HG03354 (cell line): ENCODE measurements around the gene VAMP1.
"Not testable (repeated sequence)": the region's sequence is repeated elsewhere in the genome, so short reads cannot be mapped to it uniquely, and the experiment has no call there.

Experiments
- ATAC-seq: cut with Tn5 transposase; IDR thresholded peaks from one replicate; pipeline ENCODE4 v1.9.1; 2021; ENCODE audit warnings: mild to moderate bottlenecking; ENCODE audit not compliant: unreplicated experiment, poor library complexity, severe bottlenecking

The VAMP1 gene, protein sequence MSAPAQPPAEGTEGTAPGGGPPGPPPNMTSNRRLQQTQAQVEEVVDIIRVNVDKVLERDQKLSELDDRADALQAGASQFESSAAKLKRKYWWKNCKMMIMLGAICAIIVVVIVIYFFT

DNA sequence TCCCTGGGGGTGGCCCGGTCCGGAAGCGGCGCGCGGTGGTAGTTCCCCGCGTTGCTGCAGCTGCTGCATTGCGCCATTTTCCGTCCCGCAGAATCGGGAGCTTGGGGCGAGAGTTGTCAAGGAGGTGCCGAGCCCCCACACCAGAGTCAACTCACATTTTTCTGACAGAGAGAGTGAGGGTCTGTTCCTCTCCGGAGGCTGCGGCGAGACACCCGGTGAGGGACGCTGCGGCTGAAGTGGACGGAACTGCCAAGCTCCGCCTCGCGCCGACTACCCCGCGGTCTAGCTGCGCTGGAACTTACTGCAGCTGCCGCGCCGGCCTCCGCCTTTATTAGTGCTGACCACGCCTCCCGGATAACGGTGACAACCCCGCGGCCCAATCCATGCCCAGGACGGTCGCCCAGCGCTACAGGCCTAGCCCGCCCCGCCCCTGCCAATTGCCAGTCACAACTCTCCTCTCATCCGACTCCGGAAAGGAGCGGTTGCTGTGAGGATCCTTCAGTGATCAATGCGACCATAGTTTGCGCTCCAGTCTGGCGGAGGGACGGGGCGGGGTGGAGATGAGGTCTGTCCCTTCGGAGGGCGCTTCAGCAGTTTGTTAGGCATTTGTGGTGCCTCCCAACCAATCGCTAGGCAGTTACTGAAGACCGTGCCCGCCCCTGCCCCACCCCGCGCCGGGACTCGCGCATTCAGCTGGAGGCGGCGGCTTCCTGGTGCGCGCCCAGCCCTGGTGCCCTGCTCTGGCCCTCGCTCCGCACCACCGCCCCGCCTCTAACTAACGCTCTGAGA is at the start of gene VAMP1:
VAMP1 (minus strand) TSS at position 303 of the 789 bp plus-strand sequence; CDS start at position 157, 146 bp downstream.
- ATAC-seq: peak; percentile 90

DNA sequence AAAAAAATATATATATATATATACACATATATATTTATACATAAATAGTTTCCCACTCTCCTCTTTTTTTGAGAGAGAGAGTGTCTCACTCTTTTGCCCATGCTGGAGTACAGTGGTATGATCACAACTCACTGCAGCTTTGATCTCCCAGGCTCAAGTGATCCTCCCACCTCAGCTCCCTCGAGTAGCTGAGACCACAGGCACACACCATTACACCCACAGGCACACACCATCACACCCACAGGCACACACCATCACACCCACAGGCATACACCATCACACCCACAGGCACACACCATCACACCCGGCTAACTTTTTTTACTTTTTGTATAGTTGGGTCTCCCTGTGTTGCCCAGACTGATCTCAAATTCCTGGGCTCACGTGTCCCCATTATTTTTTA is 49.7 kb upstream of the VAMP1 start:
- no peak for ATAC-seq

DNA sequence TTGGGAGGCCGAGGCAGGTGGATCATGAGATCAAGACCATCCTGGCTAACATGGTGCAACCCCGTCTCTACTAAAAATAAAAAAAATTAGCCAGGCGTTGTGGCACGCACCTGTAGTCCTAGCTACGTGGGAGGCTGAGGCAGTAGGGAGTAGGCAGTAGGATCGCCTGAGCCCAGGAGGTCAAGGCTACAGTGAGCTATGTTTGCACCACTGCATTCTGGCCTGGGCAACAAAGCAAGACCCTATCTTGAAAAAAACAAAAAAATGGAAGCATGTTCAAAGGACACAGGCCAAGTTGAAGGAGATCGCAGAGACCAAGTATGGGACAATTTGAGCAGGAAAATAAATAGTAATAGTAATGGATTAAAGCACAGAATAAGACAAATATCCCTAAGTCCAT is 37.6 kb upstream of the VAMP1 start:
- no peak for ATAC-seq

DNA sequence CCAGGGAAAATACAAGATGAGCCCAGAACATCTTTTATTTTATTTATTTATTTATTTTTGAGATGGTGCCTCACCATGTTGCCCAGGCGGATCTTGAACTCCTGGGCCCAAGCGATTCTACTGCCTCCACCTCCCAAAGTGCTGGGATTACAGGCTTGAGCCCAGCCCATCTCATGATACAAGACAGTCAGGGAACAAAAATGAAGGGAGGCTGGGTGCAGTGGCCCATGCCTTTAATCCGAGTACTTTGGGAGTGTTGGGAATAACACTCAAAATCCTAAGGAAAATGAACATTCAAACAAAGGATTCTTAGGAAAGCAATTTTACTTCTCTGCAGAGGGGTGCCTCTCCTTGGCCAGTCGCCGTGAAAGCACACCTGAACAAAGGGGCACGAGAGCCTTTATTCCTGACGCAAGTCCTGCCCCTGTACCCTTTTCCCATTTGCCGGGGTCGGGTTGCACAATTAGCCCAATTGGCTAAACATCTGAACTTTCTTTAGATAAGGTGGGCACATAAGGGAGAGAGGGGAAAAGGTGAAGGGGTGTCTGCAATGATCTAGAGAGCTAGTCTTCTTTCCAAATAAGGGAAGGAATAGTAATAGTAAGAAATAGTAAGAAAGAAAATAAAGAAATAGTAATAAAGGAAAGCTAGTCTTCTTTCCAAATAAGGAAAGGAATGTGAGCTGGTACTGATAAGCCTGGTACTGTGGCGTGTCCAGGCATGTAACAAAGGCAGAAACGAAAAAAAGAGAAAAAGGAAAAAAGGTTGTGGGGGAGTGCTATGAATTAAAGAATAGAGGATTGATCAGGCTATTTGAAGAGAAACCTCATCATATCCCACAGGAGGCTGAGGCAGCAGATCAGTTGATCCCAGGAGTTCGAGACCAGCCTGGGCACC is 36.9 kb upstream of the VAMP1 start:
- ATAC-seq: no peak

DNA sequence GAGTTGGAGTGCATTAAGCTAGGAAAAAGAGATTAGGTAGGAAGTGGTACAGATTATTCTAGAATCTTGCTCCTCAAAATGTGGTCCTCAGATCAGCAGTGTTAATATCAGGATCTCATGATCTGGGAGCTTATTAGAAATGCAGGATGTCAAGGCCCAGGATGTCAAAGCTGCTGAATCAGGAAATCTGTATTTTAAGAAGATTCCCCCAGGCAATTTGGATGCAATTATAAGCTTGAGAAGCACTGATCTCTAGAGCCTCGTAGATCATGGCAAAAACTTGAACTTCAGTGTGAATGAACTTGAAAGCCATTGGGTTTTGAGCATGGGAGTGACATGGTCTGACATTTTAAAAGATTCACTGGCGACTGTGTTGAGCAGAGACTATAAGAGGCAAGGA is 30.0 kb upstream of the VAMP1 start:
- ATAC-seq: no peak

DNA sequence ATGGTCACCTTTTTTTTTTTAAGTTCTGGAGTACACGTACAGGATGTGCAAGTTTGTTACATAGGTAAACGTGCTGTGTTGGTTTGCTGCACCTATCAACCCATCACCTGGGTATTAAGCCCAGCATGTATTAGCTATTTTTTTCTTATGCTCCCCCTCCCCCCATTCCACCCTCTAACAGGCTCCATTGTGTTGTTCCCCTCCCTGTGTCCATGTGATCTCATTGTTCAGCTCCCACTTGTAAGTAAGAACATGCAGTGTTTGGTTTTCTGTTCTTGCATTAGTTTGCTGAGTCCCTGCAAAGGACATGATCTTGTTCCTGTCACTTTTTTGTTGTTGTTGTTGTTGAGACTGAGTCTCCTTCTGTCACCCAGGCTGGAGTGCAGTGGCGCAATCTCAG is 26.8 kb upstream of the VAMP1 start:
- ATAC-seq: not testable (repeated sequence)

DNA sequence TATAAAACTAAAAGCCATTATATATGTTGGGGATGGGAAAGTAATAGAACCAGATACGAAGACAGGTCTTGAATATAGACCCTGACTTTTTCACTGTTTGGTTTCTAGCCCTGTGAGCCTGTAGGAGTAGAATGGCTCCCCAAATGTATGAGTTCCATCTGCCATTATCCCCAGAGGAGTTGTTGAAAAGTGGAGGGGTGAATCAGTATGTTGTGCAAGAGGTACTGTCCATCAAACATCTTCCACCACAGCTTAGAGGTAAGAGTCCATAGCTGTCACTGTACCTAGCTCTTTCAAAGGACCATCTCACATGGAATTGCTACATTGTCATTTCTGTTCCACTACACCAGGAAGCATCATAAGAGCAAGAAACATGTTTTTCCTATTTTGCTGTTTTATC is 24.5 kb upstream of the VAMP1 start:
- no peak for ATAC-seq

DNA sequence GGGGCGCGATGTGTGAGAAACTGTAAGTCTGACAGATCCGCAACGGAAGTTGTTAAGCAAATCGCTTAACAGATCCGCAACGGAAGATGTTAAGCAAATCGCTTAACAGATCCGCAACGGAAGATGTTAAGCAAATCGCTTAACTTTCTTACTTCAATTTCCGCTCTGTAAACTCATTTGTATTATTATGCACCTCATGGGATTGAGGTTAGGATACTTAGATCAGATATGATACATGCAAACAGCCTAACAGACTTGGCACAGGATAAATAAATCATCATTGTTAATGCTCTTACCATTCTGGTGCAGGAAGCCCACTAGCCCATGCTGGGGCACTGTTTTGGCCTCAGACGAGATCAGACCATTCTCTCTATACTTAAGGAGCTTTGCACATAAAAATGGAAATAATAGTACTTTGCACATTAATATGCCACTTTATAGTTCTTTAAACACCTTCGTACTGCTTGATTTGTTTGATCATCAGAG is 23.8 kb upstream of the VAMP1 start:
- ATAC-seq: peak; percentile 19

DNA sequence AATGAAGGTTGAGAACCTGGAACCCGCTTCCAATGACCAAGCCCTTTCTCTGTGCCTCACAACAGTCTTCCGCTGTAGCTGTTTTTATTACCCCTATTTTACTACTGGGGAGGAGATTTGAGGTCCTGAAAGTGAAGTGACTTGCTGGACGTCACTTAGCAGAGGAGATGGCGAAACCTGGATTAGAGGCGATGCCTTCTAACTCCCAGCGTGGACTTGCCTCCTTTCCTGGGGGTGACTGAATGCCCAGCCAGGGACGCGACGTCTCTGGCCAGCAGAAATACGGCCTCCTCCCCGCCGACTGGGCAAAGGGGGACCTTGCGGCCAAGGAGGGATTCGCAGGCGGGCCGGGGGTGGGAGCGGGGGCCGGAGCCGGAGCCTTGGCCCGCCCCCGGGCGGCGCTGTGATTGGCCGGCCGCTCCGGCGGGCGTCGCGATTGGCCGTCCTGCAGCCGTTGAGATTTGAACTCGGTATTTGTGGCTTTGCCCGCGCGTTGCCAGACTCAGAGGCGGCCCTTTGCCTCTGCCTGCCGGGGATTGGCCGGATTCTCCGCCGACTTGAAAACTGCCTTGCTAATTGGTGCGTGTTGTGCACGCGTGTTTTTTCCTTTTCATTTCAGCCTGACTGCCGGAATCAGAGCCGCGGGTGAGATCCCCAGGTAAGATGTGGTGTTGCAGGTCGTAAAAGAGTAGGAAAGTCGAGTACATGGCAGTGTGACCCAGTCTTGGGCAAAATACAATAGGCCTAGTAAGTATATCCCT is 23.2 kb upstream of the VAMP1 start, which contains the start of gene NCAPD2:
NCAPD2 (plus strand) TSS at position 606 of the 761 bp plus-strand sequence. CDS start 997 bp downstream, outside the sequence.
- ATAC-seq: peak; percentile 88

DNA sequence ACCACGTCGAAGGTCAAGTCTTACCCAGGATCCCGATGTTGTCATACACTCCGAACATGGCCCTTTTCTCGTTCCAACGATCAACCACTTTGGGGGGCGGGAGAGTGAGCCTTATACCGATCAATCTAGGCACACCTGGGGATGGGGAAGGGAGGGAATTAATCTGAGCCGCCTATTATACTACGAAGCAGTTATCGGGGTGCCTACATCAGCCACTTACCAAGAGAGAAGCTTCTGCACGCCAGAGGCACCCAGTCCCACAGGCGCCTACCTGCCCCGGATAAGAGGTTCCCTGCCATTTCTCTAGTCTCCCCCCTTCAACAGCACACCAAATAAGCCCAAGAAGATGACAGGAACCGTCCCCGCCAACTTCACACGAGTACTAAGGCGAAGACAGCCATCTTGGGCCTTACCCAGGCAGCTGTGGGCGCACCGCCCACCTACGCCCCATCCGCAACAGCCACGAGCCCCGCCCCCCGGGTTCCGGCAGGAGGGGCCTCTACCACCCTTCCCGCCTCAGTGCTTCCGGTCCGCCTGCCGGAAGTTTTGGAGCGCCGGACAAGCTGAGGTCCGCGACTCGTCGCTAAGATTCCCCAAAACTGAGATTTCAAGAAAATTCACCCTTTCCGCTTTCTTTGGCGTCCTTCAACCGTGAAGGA is 22.5 kb upstream of the VAMP1 start, which contains the start of gene MRPL51:
MRPL51 (minus strand) TSS at position 425 of the 659 bp plus-strand sequence; CDS start at position 299, 126 bp downstream.
- peak; percentile 72 for ATAC-seq

DNA sequence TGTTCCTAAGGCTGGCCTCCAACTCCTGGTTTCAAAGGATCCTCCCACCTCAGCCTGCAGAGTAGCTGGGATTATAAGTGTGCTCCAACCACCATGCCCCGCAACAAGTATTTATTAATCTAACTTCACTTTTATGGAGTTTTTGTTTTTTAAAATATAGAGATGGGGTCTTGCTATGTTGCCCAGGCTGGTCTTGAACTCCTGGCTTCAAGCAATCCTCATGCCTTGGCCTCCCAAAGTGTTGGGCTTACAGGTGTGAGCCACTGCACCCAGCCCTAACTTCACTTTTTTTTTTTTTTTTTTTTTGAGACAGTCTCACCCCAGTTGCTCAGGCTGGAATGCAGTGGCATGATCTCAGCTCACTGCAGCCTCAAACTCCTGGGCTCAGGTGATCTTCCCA is 20.2 kb upstream of the VAMP1 start:
- not testable (repeated sequence) for ATAC-seq

DNA sequence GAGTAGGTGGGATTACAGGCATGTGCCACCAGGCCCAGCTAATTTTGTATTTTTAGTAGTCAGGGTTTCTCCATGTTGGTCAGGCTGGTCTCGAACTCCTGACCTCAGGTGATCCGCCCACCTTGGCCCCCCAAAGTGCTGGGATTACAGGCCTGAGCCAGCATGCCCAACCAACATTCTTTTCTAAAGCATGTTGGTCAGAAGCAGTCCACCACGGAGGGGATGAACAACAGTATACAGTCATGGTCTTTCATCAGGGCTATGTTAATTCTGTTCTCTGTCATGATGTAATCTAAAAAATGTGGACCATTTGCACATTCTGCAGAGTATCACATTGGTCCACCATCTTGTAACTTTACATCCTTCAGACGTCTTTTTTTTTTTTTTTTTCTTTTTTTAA is 19.0 kb upstream of the VAMP1 start:
- no peak for ATAC-seq

DNA sequence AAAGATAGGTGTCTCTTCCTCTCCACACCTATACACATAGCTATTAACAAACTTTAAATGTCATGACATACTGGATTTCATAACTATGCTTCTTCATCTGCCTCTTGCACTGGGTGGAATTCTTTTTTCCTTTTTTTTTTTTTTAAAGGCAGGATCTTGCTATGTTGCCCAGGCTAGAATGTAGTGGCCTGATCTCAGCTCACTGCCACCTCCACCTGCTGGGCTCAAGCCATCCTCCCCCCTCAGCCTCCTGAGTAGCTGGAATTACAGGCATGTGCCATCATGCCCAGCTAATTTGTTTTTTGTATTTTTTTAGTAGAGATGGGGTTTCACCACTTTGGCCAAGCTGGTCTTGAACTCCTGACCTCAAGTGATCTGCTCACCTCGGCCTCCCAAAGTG is 17.8 kb upstream of the VAMP1 start:
- ATAC-seq: no peak

DNA sequence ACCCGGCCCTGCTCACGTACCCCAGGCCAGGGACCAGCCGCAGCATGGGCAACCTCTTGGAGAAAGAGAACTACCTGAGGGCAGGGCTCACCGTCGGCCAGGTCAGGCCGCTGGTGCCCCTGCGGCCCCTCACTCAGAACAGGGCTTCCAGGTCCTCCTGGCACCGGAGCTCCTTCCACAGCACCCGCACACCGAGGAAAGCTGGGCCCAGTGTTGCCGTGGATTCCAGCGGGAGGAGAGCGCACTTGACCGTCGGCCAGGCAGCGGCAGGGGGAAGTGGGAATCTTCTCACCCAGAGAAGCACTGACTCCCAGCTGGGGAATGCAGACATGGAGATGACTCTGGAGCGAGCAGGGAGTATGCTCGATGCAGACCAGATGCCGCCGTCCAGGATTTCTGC is 7.9 kb upstream of the VAMP1 start:
- ATAC-seq: no peak

DNA sequence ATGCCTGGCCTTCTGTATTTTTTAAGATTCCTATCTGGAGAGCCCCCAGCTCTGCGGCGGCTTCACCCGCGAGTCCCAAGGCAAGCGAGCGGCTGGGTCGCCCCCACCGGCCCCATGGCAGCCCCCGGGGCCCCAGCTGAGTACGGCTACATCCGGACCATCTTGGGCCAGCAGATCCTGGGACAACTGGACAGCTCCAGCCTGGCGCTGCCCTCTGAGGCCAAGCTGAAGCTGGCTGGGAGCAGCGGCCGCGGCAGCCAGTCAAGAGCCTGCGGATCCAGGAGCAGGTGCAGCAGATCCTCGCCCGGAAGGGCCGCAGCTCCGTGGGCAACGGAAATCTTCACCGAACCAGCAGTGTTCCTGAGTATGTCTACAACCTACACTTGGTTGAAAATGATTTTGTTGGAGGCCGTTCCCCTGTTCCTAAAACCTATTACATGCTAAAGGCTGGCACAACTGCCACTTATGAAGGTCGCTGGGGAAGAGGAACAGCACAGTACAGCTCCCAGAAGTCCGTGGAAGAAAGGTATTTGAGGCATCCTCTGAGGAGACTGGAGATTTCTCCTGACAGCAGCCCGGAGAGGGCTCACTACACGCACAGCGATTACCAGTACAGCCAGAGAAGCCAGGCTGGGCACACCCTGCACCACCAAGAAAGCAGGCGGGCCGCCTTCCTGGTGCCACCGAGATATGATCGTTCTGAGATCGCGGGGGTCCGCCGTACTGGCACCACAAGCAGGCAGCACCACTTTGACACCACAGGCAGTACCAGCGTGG is 7.3 kb upstream of the VAMP1 start:
- ATAC-seq: not testable (repeated sequence)

DNA sequence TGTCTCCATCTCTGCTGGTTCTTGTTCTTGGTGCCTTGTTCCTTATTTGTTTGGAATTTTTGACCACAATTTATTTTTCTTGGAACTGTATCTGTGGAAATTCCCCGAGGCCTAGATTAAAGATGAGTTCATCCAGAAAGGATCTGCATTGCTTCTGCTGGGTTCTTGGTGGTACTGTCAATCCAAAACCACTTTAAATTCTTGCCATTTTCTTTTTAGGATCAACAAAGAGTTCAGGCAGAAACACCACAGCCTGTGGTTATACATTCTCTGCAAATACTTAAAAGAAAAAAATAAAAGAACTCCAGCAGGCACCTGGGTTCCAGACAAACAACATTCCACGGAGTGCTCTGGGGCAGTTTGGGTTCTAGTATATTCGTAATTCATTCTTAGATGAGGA is 6.0 kb upstream of the VAMP1 start:
- no peak for ATAC-seq

DNA sequence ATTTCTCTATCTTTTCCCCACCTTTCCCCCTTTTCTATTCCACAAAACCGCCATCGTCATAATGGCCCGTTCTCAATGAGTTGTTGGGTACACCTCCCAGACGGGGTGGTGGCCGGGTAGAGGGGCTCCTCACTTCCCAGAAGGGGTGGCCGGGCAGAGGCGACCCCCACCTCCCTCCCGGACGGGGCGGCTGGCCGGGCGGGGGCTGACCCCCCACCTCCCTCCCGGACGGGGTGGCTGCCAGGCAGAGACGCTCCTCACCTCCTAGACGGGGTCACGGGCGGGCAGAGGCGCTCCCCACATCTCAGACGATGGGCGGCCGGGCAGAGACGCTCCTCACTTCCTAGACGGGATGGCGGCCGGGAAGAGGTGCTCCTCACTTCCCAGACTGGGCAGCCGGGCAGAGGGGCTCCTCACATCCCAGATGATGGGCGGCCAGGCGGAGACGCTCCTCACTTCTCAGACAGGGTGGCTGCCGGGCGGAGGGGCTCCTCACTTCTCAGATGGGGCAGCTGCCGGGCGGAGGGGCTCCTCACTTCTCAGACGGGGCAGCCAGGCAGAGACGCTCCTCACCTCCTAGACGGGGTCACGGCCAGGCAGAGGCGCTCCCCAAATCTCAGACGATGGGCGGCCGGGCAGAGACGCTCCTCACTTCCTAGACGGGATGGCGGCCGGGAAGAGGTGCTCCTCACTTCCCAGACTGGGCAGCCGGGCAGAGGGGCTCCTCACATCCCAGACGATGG is 4.9 kb upstream of the VAMP1 start:
- not testable (repeated sequence) for ATAC-seq

DNA sequence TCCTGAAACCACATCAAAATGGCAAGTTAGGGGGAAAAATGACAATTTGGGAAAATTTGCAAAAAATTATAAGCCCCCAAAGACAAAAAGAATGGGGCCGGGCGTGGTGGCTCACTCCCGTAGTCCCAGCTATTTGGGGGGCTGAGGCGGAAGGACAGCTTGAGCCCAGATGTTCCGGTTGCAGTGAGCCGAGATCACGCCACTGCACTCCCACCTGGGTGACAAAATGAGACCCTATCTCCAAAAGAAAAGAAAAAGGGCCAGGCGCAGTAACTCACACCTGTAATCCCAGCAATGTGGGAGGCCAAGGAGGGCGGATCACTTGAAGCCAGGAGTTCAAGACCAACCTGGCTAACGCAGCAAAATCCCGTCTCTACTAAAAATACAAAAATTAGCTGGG is 2.0 kb upstream of the VAMP1 start:
- no peak for ATAC-seq
